ENCODE data around the gene KANSL3. TPM values are rescaled to one million over a fixed set of nuclear protein-coding genes. Genes with fewer than 3 reads are reported as not detected.
A peak's percentile ranks its signal among the peaks of the same experiment; 100 is the strongest.

The KANSL3 gene
- total RNA-seq, 1 donor from 2014 or later, result 36.3 TPM

- no peaks in the 10 kb centered on the region for H3K9me3 Mint-ChIP-seq (ENCODE audit: unreplicated experiment)
Measured at GRCh38 chr2:96552315-96553175, 85.6 kb downstream of the KANSL3 start.

GRCh38 chr2:96551605-96552314, 86.4 kb downstream of the KANSL3 start:
- Mint-ChIP-seq H3K27me3 (ENCODE audit: unreplicated experiment) (peaks cover 4% of the 10 kb centered on the region), H3K9me3 (ENCODE audit: unreplicated experiment) (no peaks in the 10 kb centered on the region), H3K4me1 (ENCODE audit: unreplicated experiment) (no peaks in the 10 kb centered on the region), H3K4me3 (ENCODE audit: unreplicated experiment) (no peak overlapping the region), H3K36me3 (ENCODE audit: low read depth, unreplicated experiment) (no peaks in the 10 kb centered on the region), H3K27ac (ENCODE audit: unreplicated experiment) (no peak overlapping the region)
- no peak for DNase-seq (ENCODE audit: low spot score)
- no peak for TF ChIP-seq CTCF (IDR thresholded peaks at IDR 0.05; ENCODE audit: unreplicated experiment)

More at GRCh38 chr2:96552315-96553175, 85.6 kb downstream of the KANSL3 start:
- no peak for DNase-seq (ENCODE audit: low spot score)
- Mint-ChIP-seq H3K27me3 (ENCODE audit: unreplicated experiment) (peaks cover 6% of the 10 kb centered on the region), H3K4me1 (ENCODE audit: unreplicated experiment) (no peaks in the 10 kb centered on the region), H3K27ac (ENCODE audit: unreplicated experiment) (no peak overlapping the region), H3K36me3 (ENCODE audit: low read depth, unreplicated experiment) (no peaks in the 10 kb centered on the region), H3K4me3 (ENCODE audit: unreplicated experiment) (no peak overlapping the region)
- no peak for TF ChIP-seq CTCF (IDR thresholded peaks at IDR 0.05; ENCODE audit: unreplicated experiment)

- H3K4me3 Mint-ChIP-seq (ENCODE audit: unreplicated experiment), result no peak overlapping the region
- H3K27me3 Mint-ChIP-seq (ENCODE audit: unreplicated experiment), result peaks cover 6% of the 10 kb centered on the region
- no peak for DNase-seq (ENCODE audit: low spot score)
- no peaks in the 10 kb centered on the region for H3K4me1 Mint-ChIP-seq (ENCODE audit: unreplicated experiment)
- no peaks in the 10 kb centered on the region for H3K9me3 Mint-ChIP-seq (ENCODE audit: unreplicated experiment)
- no peak overlapping the region for H3K27ac Mint-ChIP-seq (ENCODE audit: unreplicated experiment)
- no peak for TF ChIP-seq CTCF (IDR thresholded peaks at IDR 0.05; ENCODE audit: unreplicated experiment)
- H3K36me3 Mint-ChIP-seq (ENCODE audit: low read depth, unreplicated experiment), result peaks cover 2% of the 10 kb centered on the region
Measured at GRCh38 chr2:96550787-96551604, 87.1 kb downstream of the KANSL3 start.

GRCh38 chr2:96549967-96550786, 87.9 kb downstream of the KANSL3 start:
- Mint-ChIP-seq H3K27ac (ENCODE audit: unreplicated experiment) (no peak overlapping the region), H3K36me3 (ENCODE audit: low read depth, unreplicated experiment) (peaks cover 7% of the 10 kb centered on the region), H3K27me3 (ENCODE audit: unreplicated experiment) (peaks cover 9% of the 10 kb centered on the region), H3K4me1 (ENCODE audit: unreplicated experiment) (no peaks in the 10 kb centered on the region), H3K4me3 (ENCODE audit: unreplicated experiment) (no peak overlapping the region), H3K9me3 (ENCODE audit: unreplicated experiment) (no peaks in the 10 kb centered on the region)
- TF ChIP-seq CTCF (IDR thresholded peaks at IDR 0.05; ENCODE audit: unreplicated experiment), result peak; percentile 83
- peak; percentile 61 for DNase-seq (ENCODE audit: low spot score)
